Activated gamma-delta T cell treated with anti-CD3 and anti-CD28 coated beads, Interleukin-2, amount 50 U/mL, for 16 hours (primary cell): ENCODE data around the gene NDST1.

Experiments
- DNase-seq: peaks from one replicate; pipeline ENCODE4 v3.0.0-alpha.2; 2020; ENCODE audit warnings: low read depth

Gene NDST1

DNA sequence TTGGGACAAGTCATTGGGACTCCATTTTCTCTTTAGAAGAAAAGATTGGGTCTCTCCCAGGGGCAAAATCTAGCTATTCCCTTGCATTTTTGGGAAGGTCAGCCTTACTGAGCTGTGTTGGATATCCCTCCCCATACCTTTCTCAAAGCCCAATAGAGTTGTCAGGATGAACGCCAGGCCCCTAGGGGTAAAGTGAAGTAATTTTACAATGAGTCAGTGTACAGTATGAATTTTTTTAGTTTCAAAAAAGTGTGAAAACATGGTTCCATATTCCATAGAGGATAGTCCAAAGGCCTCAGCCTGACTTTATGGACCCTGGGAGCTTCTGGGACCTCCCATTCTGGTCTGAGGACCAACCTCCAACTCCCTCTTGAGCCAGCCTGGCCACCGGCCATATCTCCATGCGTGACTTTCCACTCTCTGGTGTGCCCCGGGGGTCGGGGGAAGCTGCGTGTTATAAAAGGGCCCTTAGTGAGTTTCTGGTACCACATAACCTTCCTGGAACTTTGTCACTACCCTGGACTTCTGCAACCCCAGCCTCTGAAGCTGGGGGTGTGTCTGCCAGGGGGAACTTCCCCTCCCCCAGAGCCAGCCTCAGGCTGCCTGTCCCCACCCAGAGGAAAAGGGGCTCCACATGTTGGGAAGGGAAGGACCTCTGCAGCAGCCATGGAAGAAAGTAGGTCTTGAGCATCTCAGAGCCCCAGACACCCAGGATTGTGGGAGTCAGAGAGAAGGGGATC lies 80.1 kb downstream of the NDST1 start:
- DNase-seq: no peak

DNA sequence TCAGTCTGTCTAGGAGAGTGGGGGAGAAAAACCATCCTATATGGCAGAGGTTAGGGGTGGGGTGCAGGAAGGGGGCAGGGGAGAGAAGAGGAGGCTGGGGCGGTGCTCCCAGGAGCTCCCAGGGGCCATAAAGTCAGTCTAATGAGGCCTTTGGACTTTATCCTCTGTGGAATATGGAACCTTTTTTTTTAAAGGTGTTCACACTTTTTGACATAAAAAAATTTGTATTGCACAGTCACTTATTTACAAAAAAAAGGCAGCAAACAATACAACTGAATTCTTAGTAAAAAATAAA lies 80.6 kb downstream of the NDST1 start:
- no peak for DNase-seq

DNA sequence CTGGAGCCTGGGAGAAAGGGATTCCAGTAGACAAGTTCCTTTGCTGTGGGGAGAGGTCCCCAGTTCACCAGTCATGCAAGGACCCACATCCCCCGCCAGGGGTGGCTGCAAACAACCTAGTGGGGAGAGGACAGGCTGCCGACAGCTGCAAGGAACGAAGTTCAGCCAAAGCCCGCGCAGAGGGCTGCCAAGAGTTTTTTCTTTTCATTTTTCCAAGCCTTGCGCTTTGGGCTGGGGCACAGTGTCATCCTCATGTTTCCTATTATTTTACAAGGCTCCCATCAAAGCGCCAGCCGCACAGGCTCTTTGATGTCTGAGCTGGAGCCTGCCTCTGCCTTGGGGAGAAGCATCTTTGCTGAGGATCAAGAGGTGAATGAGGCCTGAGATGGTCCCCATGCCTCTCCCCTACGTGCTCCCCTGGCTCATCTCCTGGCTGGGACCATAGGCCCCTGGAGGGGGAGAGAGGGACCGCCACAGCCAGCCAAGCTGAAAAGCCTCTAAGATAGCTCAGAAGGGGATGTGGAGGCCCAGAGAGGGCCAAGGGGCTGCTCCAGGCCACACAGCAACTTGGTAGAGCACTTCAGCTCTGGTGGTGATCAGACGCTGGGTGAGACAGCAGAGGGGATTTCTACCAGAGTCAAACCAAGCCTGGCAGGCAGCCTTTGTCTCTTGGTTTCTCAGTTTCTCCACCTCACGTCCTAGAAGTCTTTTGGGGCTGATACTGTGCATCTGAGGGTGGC lies 82.1 kb downstream of the NDST1 start:
- no peak for DNase-seq

DNA sequence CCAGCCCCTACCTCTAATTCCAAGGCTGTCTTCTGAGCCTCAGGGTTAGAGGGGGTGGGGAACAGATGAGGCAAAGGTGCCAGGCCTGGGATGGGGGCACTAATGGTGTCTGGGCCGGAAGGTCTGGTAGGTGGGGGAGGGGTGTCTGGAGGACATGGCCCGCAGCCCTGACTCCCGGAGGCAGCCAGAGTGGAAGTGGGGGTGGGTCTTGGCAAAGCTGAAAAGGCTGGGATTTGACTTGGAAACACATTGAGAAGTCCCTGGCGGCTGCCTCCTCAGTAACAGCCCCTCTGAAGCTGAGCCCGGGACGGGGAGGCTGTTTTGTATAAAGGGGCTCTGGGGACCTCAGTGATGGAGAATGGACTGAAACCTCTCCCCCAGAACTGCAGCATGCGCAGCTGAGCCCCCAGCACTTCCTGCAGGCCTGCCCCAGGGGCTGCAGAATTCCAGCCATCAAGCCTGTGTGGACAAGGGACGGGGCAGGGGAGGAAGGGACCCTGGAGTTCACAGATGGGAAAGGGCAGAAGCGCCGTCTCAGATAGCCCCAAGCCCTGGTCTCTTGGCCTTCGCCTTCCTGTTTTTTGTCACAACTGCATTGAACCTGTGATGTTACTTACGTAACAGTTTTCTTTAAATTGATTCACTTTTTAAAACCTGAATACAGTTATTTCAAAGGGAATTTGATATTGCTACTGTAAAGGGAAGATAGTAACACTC lies 83.2 kb downstream of the NDST1 start:
- no peak for DNase-seq

DNA sequence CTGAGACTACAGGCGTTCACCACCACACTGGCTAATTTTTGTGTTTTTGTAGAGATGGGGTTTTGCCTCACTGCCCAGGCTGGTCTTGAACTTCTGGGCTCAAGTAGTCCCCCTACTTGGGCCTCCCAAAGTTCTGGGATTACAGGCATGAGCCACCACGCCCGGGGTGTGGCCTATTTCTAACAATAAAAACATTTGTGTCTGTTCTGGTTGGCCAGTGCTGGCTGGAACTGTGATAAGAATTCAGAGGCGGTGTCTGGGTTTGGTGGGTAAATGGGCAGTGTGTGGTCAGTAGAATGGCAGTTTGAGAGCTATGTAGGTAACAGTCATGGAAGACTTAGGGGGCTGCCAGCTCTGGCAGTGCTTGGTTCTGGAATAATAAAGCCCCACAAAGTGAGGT lies 85.7 kb downstream of the NDST1 start:
- DNase-seq: no peak

DNA sequence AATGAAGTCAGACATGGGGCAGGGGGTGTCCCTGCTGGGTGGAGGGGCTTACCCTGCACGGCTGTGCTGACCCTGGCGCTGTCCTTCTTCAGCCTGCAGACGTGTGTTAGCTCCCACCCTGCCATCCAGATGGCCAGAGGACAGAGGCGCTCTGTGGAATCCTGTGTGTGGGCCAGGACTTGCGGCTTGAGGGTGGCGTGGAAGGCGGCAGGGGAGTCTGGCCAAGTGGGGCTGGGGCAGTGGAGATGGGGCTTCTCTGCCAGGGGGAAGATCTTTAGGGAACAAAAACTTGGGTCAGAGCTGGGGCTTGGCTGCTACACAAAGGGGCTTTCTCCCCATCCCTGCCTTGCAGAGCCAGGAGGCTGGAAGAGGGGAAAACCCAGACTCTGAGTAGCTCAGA lies 86.1 kb downstream of the NDST1 start:
- no peak for DNase-seq

DNA sequence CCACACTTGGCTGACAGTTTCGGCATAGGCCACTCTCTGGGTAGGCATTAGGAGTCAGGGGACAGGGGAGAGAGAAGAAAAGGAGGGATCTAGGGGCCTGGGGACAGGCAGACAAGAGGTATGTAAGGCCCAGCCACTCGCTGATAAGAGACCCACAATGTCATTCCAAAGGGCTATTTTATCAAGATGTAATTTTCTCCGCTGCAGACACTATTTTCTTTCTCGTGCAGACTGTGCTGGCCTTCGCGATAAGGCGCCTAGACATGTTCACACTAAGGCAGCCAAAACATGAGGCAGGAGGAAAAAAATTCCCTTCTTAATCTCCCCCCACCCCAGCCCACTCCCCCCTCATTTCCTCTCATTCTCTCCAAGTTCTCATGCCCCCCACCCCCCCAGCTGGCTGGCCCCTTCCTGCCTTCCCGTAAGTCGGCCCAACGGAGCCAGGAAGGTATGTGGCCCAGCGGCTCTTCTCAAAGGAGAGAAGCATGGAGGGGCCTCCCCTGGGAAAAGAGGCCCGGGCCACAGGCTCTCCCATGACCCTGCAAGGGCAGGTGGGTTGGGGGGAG lies 87.6 kb downstream of the NDST1 start:
- no peak for DNase-seq

DNA sequence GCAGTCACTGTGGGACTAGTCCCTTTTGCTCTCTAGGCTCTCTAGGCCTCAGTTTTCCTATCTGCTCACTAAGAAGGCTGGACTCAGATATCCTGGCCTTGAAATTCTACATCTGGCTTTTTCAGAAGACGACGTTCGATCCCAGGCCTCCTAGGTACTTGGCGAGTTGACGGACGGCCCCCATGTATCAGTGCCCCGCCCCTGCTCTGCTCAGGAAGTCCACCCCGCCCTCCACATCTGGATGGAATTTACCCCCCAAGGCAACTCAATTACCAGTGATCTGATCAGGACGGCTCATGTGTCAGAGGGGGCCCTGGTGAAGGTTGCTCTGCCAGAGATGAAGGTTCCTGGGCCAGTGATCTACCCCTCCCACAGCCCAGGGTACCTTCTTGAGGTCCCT lies 88.4 kb downstream of the NDST1 start:
- DNase-seq: no peak

DNA sequence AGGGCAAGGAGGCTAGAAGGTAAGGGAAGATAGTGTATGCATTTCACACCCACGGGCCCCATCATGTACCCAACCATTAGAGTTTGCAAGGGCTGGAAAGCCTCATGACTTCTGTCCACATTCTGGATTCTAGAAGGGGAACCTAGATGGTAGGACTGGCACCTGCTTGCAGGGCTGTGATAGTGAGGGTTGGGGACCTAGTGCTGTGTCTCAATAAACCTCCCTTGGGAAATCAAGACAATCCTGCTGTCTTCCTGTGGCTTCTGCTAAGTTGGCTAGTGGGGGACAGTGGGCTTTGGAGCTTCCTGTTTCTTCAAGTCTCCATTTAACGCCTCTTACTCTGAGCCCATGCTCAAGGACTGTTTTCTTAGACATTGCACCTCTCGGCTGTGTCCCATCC lies 88.9 kb downstream of the NDST1 start:
- DNase-seq: no peak

DNA sequence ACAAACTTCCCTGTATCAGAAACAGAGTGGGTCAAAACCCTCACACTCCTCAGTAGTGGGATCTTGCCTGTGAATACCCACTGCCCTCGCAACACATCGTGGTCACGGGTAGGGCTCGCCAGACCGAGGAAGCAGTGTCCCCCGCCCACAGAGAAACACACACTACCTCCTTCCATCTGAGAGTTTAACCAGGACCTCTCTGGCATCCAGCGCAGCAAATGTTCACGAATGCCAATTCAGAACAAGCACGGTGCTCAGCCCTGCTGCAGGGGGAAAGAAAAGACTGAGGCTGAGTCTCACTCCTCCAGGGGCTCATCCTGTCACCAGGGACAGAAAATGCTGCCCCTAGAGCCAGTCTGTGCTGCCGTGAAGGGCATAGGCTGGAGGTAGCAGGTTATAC lies 90.1 kb downstream of the NDST1 start:
- DNase-seq: no peak

DNA sequence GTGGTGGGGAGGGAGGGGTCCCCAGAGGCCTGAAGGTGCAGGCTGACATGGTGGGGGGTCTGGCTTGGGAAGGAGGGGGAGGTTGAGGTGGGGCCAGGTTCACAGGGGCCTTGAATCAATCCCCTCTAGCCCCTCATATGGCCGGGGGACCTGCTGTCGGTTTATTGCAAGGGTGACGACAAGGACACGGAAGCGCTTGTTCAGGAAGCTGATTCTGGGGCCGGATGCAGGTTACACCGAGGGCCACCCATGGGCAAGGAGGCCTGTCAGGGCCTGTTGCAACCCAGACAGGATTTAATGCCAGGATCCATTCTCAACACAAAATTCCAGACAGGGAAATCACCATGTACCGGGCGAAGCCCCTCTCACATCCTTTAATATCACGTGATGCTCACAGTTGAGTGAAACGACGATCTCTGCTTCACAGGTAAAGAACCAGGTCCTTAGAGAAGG lies 90.9 kb downstream of the NDST1 start:
- DNase-seq: no peak

DNA sequence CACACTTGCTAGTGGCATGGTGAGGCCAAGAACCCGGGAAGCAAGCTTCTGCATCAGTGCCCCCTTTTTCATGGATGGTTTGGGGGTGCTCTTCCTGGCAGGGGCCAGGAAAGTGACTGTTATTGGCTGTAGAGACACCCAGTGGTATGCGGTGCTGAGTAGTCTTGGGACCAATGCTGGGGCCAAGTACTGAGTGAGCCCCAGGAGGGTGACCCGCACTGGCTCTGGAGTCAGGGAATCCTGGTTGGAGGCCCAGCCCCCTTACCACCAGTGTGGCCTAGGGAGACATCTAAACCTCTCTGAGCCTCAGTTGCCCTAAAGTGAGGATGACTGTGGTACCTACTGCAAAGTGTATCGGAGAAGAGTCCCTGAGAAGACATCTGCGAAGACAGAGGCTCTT lies 91.3 kb downstream of the NDST1 start:
- DNase-seq: no peak

DNA sequence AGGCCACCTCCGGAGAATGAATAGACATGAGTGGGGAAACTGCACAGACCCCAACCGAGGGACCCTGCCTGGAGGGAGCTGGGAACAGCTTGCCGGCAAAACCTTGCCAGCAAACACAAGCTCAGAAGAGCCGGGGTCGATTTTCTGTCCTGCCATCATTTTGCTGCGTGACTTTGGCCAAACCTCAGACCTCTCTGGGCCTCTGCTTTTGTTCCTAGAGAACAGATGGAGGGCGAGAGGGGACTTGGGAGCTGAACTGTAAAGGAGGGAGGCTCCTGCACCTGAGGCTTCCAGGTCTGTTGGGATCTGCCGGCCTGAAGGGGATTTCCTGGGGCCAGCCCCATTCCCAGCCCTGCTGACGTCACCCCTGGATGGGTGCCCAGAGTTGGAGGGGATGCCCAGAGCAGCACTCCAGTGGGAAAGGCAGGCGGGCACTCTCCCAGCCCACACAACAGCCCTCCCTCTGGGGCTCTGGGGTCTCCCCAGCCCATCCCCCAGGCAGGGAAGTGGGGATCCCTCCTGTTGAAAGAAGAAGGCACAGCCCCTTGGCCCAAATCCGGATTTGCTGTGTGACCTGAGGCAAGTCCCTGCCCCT lies 92.1 kb downstream of the NDST1 start:
- no peak for DNase-seq

DNA sequence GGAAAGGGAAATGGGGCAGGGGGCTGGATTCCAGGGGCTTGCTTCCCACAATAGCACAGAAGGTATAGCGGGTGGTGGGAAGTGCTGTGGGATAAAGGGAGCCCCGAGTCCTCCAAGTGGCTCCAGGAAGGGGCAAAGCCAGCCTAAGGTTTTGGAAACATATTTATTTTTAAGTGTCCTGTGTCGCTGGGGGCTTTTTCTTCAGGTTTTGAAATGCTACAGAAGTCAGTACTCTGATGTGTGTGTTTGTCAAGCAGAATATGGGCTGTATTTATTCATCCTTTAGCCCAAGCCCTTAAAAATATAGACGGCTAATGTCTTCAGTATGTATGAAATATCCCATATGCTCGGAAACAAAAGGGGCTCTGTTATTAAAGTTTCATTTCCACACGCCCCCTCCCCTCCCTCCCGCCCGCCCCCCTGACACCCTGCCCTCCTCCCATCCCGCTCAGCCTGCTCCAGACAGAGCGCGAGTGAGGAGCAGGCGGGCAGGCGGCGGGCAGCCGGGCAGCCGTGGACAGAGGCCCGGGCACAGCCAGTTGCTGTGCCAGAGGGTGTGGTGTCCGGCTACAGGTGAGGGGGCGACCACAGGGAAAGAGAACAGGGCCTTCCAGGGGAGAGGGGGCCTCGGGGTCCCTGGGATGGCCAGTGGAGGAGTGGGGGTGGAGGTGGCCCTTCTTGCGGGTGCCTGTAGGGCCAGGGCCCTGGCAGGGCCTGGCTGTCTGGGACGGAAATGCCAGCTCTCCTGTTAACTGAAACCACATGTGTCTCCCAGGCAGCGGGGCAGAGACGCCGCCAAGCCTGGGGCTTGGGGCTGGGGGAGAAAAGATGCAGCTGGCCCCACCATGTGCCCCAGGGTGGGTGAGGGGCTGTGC lies 92.9 kb downstream of the NDST1 start:
- no peak for DNase-seq

DNA sequence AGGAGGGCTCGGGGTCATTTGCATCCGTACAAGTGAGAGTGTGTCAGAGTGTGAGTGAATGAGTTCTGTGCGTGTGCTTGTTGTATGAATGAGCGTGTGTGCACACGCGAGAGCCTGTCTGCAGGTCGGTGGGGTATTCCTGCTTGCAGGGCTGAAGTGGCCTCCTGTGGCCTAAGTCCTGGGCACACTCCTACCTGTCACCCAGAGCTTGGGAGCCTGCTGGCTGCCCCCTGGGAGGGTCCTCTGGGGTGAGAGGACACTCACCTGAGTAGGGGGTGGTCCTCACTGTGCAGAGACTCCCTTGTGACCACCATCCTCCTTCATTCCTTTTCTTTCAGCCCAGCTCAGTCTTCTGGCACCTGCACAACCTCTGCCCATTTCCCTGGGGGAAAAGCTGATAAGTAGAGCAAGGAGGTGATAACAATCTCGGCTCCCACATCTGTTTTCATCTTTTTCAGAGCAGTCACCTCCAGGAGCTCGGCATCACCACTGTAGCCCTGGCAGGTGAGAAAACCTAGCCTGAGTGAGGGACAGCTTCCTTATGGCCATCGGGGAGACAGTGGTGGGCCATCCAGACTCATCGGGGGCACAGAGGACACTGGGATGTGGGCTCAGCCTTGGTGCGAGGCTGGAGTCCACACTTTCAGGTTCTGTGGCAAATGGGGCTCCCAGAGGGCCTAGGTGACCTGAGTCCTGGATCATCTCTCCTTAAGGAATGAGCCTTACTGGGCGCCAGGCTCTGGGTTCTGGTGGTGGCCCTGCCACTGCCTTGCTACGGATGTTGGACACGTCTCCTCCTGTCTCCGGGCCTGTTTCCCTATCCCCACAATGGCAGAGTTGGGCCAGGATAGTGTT lies 93.8 kb downstream of the NDST1 start:
- no peak for DNase-seq

DNA sequence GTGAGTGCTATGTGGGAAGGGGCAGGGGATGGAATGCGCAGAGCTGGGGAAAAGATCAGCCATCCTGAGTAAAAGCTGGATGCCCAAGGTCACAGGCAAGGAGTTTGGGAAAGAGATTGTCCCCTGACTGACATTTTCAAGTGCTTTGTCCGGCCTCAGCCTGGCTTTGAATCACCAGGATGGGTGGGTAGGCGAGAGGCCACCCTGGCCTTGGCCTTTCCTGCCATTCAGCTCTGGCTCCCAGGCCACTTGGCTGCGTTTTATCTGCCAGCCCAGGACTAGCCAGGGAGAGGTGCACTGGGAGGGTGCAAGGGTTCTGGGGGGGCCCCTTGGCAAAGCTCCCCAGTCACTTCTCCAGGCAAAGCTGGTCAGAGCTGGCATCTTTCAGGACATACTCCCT lies 95.1 kb downstream of the NDST1 start:
- no peak for DNase-seq

DNA sequence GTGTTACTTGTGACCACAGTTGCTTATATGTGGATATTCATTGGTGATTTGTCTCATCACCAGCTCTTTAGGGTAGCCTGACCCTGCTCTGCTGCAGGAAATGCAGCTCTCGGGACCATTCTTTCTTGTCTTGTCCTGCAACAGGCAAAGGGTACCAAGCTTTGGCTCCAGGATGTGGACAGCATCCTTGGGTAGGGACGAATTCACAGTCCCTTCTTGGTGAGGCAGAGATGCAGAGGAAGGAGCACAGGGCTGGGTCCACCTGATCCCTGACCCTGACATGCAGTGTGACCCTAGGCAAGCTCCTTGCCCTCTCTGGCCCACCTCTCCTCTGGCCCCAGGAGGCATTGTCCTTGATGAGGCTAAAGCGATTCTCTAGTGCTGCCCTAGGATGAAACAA lies 95.6 kb downstream of the NDST1 start:
- DNase-seq: no peak

DNA sequence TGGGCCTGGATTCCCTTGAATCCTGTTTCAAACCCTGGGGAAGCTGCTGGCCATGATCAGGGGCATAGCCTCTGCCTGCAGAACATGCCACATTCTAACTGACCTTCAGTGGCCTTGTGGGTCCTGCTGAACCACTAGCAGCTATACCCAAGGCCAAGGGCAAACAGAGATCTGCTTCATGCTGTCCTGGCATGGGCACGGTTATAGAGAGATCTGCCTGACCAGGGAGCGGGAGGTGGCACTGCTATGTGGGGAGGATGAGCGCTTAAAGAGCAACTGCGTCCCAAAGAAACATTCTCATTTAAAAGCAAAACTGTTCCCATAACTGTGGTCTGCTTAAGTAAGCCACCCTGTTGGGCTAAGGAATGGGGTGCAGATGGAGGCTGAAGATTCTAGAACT lies 96.1 kb downstream of the NDST1 start:
- no peak for DNase-seq

DNA sequence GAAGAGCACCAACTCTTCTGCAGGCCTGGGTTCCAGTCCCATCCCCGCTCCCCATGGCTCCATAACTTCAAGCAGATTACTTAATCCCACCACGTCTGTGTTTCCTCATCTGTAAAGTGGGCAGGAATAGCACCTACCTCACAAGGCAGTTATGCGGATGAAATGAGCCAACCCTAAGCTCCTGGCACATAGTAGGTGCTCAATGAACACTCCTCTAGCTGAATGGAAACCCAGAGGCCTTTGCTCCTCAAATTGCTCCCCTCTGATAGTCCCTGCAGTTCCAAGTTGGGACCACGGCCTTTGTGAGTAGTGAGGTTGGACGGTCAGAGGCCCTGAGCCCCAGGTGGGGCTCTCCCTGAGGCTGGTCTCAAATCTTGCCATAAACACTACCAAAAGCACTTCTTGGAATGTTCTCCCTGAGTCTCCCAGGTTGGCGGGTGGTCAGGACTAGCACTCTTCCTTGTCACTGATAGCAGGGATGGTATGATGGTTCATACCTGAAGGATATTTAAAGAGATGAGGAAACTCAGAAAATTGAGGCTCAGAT lies 97.0 kb downstream of the NDST1 start:
- no peak for DNase-seq

DNA sequence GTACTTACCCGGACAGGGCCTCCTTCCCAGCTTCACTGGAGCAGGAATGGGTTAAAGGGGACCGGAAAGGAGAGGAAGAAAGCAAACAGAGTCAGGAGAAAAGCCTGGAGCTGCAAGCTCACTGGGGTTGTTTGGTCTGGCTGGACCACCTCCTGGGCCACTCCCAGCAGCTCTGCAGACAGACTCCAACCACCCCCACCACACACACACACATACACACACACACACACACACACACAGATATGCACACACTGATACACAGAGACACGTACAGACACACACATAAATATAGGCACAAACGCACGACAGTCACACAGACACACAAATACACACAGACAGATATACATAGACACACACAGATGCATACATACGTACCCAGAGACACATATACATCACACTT lies 97.6 kb downstream of the NDST1 start:
- DNase-seq: no peak
